ENCODE results near the gene CD86.
A peak's percentile ranks its signal among the peaks of the same experiment; 100 is the strongest.

The CD86 gene

DNA sequence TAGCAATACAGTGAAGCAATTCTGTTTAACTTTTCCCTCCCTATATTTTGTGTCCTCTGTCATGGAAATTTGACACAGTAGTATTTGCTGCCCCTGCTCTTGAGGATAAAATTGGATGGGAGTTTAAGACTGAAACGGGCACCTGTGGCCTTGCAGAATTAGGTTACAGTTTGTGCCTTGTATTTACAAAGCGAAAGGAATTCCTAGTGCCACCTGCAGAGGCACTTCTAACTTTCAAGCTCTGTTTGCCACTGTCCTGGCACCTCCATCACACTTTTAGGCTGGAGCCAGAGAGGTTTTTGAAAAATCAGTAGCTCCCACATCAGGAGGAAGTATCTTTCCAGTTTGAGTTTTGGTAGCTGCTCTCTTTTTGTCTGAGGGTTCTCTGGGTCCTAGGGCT, 39.5 kb downstream of the CD86 start:
- TF ChIP-seq TAF1 (IDR thresholded peaks at IDR 0.05; ENCODE audit: borderline replicate concordance, low read depth, low read length) (no peak), POLR2A (IDR thresholded peaks at IDR 0.05; ENCODE audit: low read depth, low read length) (no peak), POLR2AphosphoS5 (IDR thresholded peaks at IDR 0.05; ENCODE audit: low read depth, low read length) (no peak)
- DNase-seq (ENCODE audit: insufficient read length) (no peak), FAIRE-seq (peak; percentile 78)

DNA sequence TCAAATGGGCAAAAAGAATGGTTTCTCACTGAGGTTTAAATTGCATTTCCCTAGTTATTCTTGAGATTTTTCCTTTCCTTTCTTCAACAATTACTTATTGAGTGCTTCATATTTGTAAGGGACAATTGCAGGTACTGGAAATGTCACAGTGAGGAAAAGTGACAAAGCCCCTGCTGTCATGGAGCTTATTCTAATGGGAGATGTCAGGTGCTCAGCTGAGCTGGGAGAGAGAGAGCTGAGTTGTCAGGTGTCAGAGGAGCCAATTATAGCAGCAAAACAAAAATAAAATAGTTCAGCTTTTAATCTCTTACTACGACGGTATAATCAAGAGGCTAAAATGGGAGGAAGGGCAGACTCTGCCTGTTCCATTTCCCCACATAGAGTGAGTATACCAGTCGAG, 42.0 kb downstream of the CD86 start:
- no peak for TF ChIP-seq TAF1 (IDR thresholded peaks at IDR 0.05; ENCODE audit: borderline replicate concordance, low read depth, low read length)
- no peak for TF ChIP-seq POLR2A (IDR thresholded peaks at IDR 0.05; ENCODE audit: low read depth, low read length)
- TF ChIP-seq POLR2AphosphoS5 (IDR thresholded peaks at IDR 0.05; ENCODE audit: low read depth, low read length): no peak
- DNase-seq (ENCODE audit: insufficient read length): no peak
- FAIRE-seq: no peak

DNA sequence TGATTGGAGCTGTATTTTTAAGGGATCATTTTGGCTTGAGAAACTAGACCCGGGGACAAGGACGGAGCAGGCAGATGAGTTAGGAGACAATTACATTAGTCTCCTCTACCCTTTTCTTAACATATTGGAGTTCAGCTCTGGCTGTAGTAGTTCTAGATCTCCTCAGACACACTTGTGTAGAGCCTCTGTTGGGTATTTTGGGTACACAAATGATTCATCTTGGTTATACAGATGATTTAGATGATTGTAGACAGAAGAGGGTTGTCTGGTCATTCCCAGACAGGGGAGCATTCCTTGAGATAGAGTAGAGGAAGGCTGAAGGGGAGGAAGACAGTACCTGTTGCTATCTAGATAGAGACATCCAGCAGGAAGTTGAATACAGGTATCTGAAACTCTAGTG, 43.4 kb downstream of the CD86 start:
- no peak for DNase-seq (ENCODE audit: insufficient read length)
- no peak for TF ChIP-seq POLR2AphosphoS5 (IDR thresholded peaks at IDR 0.05; ENCODE audit: low read depth, low read length)
- no peak for TF ChIP-seq TAF1 (IDR thresholded peaks at IDR 0.05; ENCODE audit: borderline replicate concordance, low read depth, low read length)
- no peak for TF ChIP-seq POLR2A (IDR thresholded peaks at IDR 0.05; ENCODE audit: low read depth, low read length)
- peak; percentile 42 for FAIRE-seq

DNA sequence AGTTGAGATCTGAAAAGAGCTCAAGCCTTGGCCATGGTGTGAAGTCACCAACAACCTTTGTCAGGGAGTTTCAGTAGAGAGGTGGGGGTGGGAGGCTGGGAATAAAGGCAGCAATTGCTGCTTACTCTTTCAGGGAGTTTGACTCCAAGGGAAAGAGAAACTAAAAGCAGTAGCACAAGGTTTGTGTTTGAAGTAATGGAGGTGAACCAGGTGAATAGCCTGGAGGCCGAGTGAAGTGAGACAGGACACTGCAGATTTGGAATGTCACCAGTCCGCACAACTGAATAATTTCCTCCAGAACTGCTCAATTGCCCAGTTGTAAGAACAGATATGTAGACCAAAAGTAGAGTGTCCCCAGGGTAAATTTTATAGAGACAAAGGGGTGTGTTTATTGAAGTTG, 44.1 kb downstream of the CD86 start:
- FAIRE-seq (no peak), DNase-seq (ENCODE audit: insufficient read length) (no peak)
- TF ChIP-seq POLR2A (IDR thresholded peaks at IDR 0.05; ENCODE audit: low read depth, low read length): no peak
- no peak for TF ChIP-seq POLR2AphosphoS5 (IDR thresholded peaks at IDR 0.05; ENCODE audit: low read depth, low read length)
- no peak for TF ChIP-seq TAF1 (IDR thresholded peaks at IDR 0.05; ENCODE audit: borderline replicate concordance, low read depth, low read length)

DNA sequence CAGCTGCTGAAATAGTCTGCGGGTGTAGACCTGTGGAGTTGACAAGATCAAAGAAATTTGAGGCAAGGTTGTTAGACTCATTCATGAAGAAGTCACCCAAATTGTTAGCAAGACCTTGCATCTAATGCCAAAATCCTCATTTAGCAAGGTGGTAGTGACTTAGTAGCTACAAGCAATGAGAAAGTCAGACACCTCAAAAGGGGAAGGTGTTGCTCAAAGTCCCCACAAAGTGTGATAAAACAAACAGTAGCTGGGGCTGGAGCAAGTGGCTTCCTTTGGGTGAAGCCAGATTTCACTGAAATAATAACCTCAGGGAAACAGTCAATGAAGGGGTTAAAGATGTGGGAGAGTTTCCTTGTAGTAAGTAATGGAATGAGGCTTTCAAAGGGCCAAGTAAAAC, 44.9 kb downstream of the CD86 start:
- FAIRE-seq: no peak
- TF ChIP-seq TAF1 (IDR thresholded peaks at IDR 0.05; ENCODE audit: borderline replicate concordance, low read depth, low read length) (no peak), POLR2A (IDR thresholded peaks at IDR 0.05; ENCODE audit: low read depth, low read length) (no peak), POLR2AphosphoS5 (IDR thresholded peaks at IDR 0.05; ENCODE audit: low read depth, low read length) (no peak)

DNA sequence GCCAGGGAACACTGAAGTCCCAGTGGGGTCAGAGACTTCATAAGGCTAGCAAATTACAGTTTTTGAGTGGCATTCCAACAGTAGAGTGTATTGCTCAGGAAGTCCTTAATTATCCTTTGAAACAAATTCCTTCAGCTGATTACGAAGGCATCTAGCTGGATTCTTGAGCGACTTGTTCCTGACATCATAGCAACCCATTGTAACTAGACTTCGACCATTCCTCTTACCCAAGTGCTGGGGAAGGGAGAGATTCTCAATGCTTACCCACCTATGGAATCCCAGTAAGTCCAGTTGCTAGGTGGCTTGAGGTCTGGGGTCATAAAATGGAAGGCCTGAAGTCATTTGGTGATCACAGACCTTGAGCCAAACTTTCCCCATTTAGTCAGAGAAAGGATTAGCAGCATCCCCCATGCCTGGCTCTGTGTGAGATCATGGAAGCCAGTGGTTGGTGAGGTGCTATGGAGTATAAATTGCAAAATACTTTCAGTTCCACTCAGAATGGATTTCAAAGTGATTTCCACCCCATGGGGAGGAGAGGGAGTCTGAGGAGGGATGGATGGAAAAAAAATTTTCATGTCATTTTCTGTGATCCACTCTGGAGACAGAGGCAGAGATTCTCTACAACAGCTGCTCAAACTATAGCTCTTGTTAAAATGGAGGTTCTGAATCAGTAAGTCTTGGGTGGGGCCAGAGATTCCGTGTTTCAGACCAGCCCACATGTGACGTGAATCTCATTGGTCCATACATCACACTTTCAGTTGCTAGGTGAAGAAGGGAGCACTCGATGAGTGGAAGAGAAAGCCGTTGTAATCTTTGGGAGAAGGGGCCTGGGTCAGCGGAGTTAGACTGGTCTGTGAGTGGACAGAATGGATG, 45.7 kb downstream of the CD86 start:
- TF ChIP-seq POLR2AphosphoS5 (IDR thresholded peaks at IDR 0.05; ENCODE audit: low read depth, low read length): 0 out of 2 replicates have a peak, but pooled peaks have one; percentile 24
- TF ChIP-seq TAF1 (IDR thresholded peaks at IDR 0.05; ENCODE audit: borderline replicate concordance, low read depth, low read length): no peak

More for the DNA sequence above, 44.9 kb downstream of the CD86 start:
- DNase-seq (ENCODE audit: insufficient read length): no peak

DNA sequence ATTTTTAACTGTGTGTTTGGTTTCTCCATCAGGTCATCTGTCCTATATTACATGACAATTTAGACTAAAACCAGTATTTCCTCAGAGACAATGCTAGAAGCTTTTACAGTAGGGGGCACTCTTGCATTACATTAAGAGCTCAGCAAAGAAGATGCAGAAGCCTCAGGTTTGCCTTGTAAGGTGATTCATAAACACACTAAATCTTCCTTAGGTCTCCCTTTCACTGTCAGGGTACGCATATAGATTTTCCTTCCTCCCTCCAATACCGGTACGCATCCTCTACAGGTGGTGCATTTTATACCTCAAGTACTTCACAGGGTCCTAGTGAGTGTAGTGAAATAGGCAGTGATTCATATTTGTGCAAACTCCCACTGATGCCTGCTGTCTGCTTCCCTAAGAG, 46.5 kb downstream of the CD86 start:
- DNase-seq (ENCODE audit: insufficient read length) (no peak), FAIRE-seq (peak; percentile 91)
- no peak for TF ChIP-seq TAF1 (IDR thresholded peaks at IDR 0.05; ENCODE audit: borderline replicate concordance, low read depth, low read length)

More for the DNA sequence above, 45.7 kb downstream of the CD86 start:
- FAIRE-seq: peak; percentile 87
- DNase-seq (ENCODE audit: insufficient read length): no peak

DNA sequence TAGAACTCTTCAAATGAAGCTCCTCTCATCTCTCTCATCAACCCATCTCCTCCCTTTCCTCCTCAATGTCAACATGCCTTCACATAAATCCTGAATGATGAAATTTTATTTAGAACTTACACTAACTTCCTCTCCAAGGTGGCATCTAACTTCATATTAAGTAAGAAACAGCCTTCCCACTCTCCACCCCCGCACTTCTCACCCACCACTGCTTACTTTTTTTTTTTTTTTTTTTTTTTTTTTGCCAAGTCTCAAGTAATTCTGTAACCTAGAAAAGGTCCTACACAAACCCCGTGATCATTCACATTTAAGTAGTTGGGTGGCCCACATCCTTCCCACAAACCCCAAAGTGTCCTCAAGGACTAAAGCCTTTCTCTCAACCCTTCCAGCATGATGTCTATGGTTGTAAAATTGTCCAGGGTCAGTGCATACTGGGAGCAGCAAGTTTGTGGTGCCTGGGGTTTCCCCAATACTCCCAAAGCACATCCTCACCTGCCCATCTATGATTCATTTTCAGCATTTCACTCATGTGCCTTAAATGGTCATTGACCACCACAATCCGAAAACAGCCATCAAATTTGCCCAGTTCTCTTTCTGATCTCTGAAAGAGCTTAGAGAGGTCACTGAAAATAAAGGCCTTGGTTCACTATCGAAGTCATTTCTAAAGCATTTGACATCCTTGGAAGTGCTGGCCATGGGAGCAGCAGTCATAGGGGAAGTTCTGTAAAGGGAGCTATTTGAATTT, 47.2 kb downstream of the CD86 start:
- FAIRE-seq: peak; percentile 97
- no peak for DNase-seq (ENCODE audit: insufficient read length)
- no peak for TF ChIP-seq TAF1 (IDR thresholded peaks at IDR 0.05; ENCODE audit: borderline replicate concordance, low read depth, low read length)

DNA sequence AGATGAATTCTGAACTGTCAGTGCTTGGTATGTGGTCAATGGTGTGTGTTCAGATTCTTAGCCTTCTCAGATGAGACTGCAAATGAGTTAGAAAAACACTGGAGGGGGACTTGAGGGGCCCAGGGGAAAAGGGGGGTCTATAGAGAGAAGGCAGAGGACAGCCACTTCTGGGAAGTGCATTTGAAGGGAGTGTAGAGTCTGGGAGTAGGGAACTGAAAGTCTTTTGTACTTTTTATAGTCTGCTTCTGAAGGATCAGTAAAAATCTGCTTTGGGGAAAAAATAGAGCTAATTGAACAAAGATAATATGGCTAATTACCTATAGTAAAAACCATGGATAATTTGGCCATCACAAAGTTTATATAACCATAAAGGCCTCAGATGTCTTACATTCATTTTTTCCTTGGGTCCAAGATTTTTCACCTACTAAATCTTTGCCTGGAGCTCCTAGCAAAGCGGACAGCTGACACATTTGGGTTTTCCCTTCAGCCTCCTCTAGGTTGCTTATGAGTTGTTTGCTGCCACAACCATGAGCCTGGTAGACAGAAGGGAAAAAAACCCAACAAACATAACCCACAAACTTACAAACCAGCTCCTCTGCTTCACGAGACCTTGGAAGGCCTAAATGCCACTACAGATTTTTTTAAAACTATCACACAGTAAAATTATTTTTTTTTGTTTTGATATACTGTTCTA, 48.8 kb downstream of the CD86 start:
- DNase-seq (ENCODE audit: insufficient read length) (no peak), FAIRE-seq (peak; percentile 75)
- TF ChIP-seq TAF1 (IDR thresholded peaks at IDR 0.05; ENCODE audit: borderline replicate concordance, low read depth, low read length) (no peak), POLR2AphosphoS5 (IDR thresholded peaks at IDR 0.05; ENCODE audit: low read depth, low read length) (no peak), POLR2A (IDR thresholded peaks at IDR 0.05; ENCODE audit: low read depth, low read length) (no peak)

DNA sequence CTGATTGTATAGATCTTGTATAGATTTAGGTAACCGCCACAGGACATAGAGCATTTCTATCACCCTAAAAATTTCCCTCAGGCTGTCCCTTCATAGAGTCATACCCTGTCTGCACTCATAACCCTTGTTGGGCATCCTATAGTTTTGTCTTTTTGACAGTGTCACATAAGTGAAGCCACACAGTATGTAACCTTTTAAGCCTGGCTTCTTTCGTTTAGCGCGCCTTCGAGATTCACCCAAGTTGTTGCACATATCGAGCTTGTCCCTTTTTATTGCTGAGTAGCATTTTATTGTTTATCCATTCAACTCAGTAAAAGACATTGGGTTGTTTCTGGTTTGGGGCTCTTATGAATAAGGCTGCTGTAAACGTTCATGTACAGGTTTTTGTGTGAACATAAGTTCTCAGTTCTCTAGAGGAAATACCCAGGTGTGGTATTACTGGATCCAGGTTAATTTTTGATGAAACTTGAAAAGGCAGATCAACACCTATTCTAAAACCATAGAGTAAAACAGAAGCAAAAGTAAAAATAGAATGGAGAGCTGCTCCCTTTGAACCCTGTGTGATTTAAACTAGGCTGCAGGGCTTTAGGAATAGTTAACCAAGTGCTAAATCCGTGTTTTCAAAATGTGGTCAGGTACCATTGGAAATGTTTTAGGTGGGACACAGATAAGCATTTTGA, 49.5 kb downstream of the CD86 start:
- peak; percentile 30 for FAIRE-seq

DNA sequence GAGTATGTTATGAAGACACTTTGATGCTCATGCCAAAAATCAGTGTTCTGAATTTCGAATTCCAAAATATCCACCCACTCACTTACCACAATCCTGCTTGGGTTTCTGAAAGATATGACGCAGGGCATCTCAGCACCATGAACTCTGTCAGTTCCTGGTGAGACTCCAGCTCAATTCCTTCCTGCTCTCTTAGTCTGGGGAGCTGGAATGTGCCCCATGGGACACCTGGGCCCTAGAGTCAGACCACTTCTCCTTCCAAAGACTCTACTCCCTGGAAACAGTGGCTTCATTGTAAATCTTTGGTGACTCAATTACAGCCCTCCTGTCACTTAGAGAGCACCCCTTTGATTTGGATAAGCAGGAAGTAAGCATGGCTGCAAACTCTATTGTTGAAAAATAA, 50.5 kb downstream of the CD86 start:
- DNase-seq (ENCODE audit: insufficient read length): no peak
- TF ChIP-seq TAF1 (IDR thresholded peaks at IDR 0.05; ENCODE audit: borderline replicate concordance, low read depth, low read length) (no peak), POLR2AphosphoS5 (IDR thresholded peaks at IDR 0.05; ENCODE audit: low read depth, low read length) (no peak), POLR2A (IDR thresholded peaks at IDR 0.05; ENCODE audit: low read depth, low read length) (no peak)
- peak; percentile 73 for FAIRE-seq

More for the DNA sequence above, 49.5 kb downstream of the CD86 start:
- TF ChIP-seq POLR2AphosphoS5 (IDR thresholded peaks at IDR 0.05; ENCODE audit: low read depth, low read length) (no peak), POLR2A (IDR thresholded peaks at IDR 0.05; ENCODE audit: low read depth, low read length) (no peak), TAF1 (IDR thresholded peaks at IDR 0.05; ENCODE audit: borderline replicate concordance, low read depth, low read length) (no peak)
- no peak for DNase-seq (ENCODE audit: insufficient read length)
